K562 (cell line): ENCODE measurements around the gene KIAA1958. TPM values are rescaled to one million over a fixed set of nuclear protein-coding genes. Genes with fewer than 3 reads are reported as not detected.

Experiments used
- ATAC-seq: fragments of 200-7000 bp; cut with Tn5 transposase; 3 replicates; pipeline ENCODE4 v1.9.1; 2020; ENCODE audit warnings: moderate library complexity
- BruUV-seq: library from RNA; stranded (reverse); fragments of 400-500 nt; replicated peaks from 2 replicates; lab custom pipeline; 2021; lab: Mats Ljungman, UMichigan
- CTCF ChIA-PET: fragments of 300-600 bp; formaldehyde crosslinking; extraction: SDS; loops from one replicate; lab custom pipeline; 2021; ENCODE audit warnings: low intra/inter-chr PET ratio; lab: Yijun Ruan, JAX
- POLR2A ChIA-PET: fragments of 300-600, 350-650 bp; sonication (Branson Sonifier 250); formaldehyde crosslinking; extraction: SDS; loops from one replicate; lab custom pipeline; 2021; ENCODE audit warnings: antibody characterized with exemption, inconsistent platforms; lab: Yijun Ruan, JAX
- DNase-seq, 4 experiments: peaks; one replicate each; pipeline versions ENCODE4 v3.0.0 to v3.0.0-alpha.2; 2011 to 2018; ENCODE audit warnings: low spot score in 3 of 4, mixed read lengths in 3 of 4; ENCODE audit errors: extremely low read depth in 1 of 4
- FAIRE-seq: peaks from 2 replicates; lab custom pipeline; 2011; peaks lifted over from hg19 to GRCh38; lab: Jason Lieb, UNC
- H2AFZ ChIP-seq: 2 replicates; pipeline ENCODE4 v1.6.0; 2011; ENCODE audit warnings: low read depth, low read length, control low read depth, inconsistent platforms
- H3K27ac ChIP-seq: fragments of 200-600 bp; 3 replicates; pipeline ENCODE4 v1.8.0; 2011; ENCODE audit warnings: low read depth, mild to moderate bottlenecking, control low read depth, inconsistent platforms, low read length, moderate library complexity, mixed read lengths; ENCODE audit errors: extremely low read depth
- H3K27me3 ChIP-seq, 2 experiments: fragments of 300-600 bp in 1 of 2; 2 replicates in 1 of 2; 3 replicates in 1 of 2; pipeline versions ENCODE4 v1.6.0 to v1.8.0; 2011; ENCODE audit warnings: inconsistent platforms in 2 of 2, low read length in 2 of 2, mild to moderate bottlenecking in 1 of 2, mixed read lengths in 1 of 2, moderate library complexity in 1 of 2; ENCODE audit not compliant: control insufficient read depth in 2 of 2, insufficient read depth in 2 of 2
- H3K36me3 ChIP-seq: fragments of 300-600 bp; 3 replicates; pipeline ENCODE4 v1.8.0; 2011; ENCODE audit warnings: mild to moderate bottlenecking, low read length, inconsistent platforms; ENCODE audit not compliant: control insufficient read depth, insufficient read depth
- H3K4me1 ChIP-seq, 2 experiments: fragments of 200-600 bp in 1 of 2; replicated peaks in 1 of 2; 2 replicates in 1 of 2; 3 replicates in 1 of 2; pipeline versions ENCODE4 v1.5.1 to v1.8.0; 2011; ENCODE audit warnings: inconsistent platforms in 2 of 2, low read length in 2 of 2, mild to moderate bottlenecking in 1 of 2, mixed read lengths in 1 of 2, moderate library complexity in 1 of 2; ENCODE audit not compliant: control insufficient read depth in 2 of 2, insufficient read depth in 2 of 2
- H3K4me2 ChIP-seq: 2 replicates; pipeline ENCODE4 v1.6.1; 2011; ENCODE audit warnings: low read length, control low read depth, inconsistent platforms, mixed read lengths; ENCODE audit not compliant: insufficient read depth
- H3K4me3 ChIP-seq: fragments of 200-600 bp; sonication (generic), shearing (Covaris generic); 2 replicates; pipeline ENCODE4 v1.5.1; 2016; ENCODE audit warnings: control low read depth, inconsistent platforms
- H3K79me2 ChIP-seq: fragments of 200-600 bp; 3 replicates; pipeline ENCODE4 v1.8.0; 2011; ENCODE audit warnings: low read length, inconsistent platforms; ENCODE audit not compliant: control insufficient read depth, insufficient read depth
- H3K9ac ChIP-seq, 2 experiments: 2 replicates each; pipeline versions ENCODE4 v1.6.0 to v1.6.1; 2011; ENCODE audit warnings: low read depth in 2 of 2, low read length in 2 of 2, control low read depth in 1 of 2, inconsistent platforms in 1 of 2, mild to moderate bottlenecking in 1 of 2, mixed read lengths in 1 of 2; ENCODE audit not compliant: insufficient read depth in 1 of 2
- H3K9me1 ChIP-seq: one replicate; pipeline ENCODE4 v1.6.0; 2011; ENCODE audit warnings: inconsistent platforms, mild to moderate bottlenecking, low read length, moderate library complexity; ENCODE audit not compliant: control insufficient read depth, insufficient read depth
- H3K9me3 ChIP-seq: replicated peaks from 2 replicates; pipeline ENCODE4 v1.5.1; 2011; ENCODE audit warnings: low read depth, low read length, inconsistent platforms; ENCODE audit not compliant: control insufficient read depth, insufficient read depth
- H4K20me1 ChIP-seq: replicated peaks from 2 replicates; pipeline ENCODE4 v1.6.1; 2011; ENCODE audit warnings: low read length, inconsistent platforms, mixed read lengths; ENCODE audit not compliant: control insufficient read depth, insufficient read depth
- CBFA2T3 ChIP-seq: fragments of 450-650 bp; IDR thresholded peaks from 2 replicates; pipeline ENCODE4 v1.6.1; 2017
- CBX3 ChIP-seq, 2 experiments: IDR thresholded peaks; 1 replicate in 1 of 2; 2 replicates in 1 of 2; pipeline ENCODE4 v1.6.1; 2012; ENCODE audit warnings: inconsistent platforms in 2 of 2, low read length in 2 of 2, borderline replicate concordance in 1 of 2, control low read depth in 1 of 2
- E2F3 ChIP-seq: fragments of 250-450 bp; sonication (Bioruptor Pico); IDR thresholded peaks from 2 replicates; pipeline ENCODE4 v1.4.0; 2020; ENCODE audit warnings: mild to moderate bottlenecking
- FOXM1 ChIP-seq, 2 experiments: fragments of 450-650 bp in 1 of 2; sonication (generic) in 1 of 2; formaldehyde crosslinking in 1 of 2; IDR thresholded peaks; 2 replicates each; pipeline versions ENCODE4 v1.6.1 to v1.9.0; 2017 to 2022; ENCODE audit warnings: low read depth in 2 of 2, mild to moderate bottlenecking in 2 of 2, missing genetic modification reagents in 1 of 2, moderate library complexity in 1 of 2
- NELFE ChIP-seq: IDR thresholded peaks from 2 replicates; pipeline ENCODE4 v1.6.1; 2011; ENCODE audit warnings: mild to moderate bottlenecking; ENCODE audit not compliant: insufficient read depth, insufficient read length
- SMARCC2 ChIP-seq: fragments of 450-650 bp; IDR thresholded peaks from 2 replicates; pipeline ENCODE4 v1.6.1; 2017; ENCODE audit warnings: antibody characterized with exemption, moderate library complexity, mild to moderate bottlenecking, low read depth
- XRCC4 ChIP-seq: IDR thresholded peaks from one replicate; pipeline ENCODE4 v1.6.1; 2011; ENCODE audit not compliant: insufficient read depth, insufficient read length; ENCODE audit errors: extremely low read depth
- ZKSCAN8 ChIP-seq: fragments of 200-800 bp; sonication (Bioruptor generic); IDR thresholded peaks from 2 replicates; pipeline ENCODE4 v1.6.1; 2016; ENCODE audit warnings: missing genetic modification characterization, missing compliant biosample characterization
- ZNF764 ChIP-seq: fragments of 250-450 bp; sonication (Bioruptor Pico); IDR thresholded peaks from 2 replicates; pipeline ENCODE4 v1.4.0; 2020; ENCODE audit warnings: low read depth, mild to moderate bottlenecking, moderate library complexity
- WGBS: fragments of 100-300 bp; shearing (Covaris generic); methylation state at CpG from one replicate; pipeline ENCODE4 v1.1.6; 2016; ENCODE audit warnings: low coverage, mixed read lengths; ENCODE audit not compliant: insufficient coverage; ENCODE audit errors: missing lambda C conversion rate; 5-methylcytosine and 5-hydroxymethylcytosine counted together
- in situ Hi-C: fragments of 300-500 bp; cut with MboI; formaldehyde crosslinking; loops from 4 replicates; pipeline ENCODE4 v1.15.0; 2018; ENCODE audit warnings: inconsistent platforms, mixed read lengths
- intact Hi-C: fragments of 100-400 bp; cut with micrococcal nuclease; formaldehyde crosslinking; loops from 2 replicates; pipeline ENCODE4 v1.14.2; 2022
- polyA plus RNA-seq, 8 experiments: library from polyadenylated mRNA; depleted of rRNA in 4 of 8; stranded (reverse) in 5 of 8; unstranded in 3 of 8; fragments of >200 nt; fragmentation: Nextera tagmentation in 2 of 8; fragmentation: Illumina TruSeq in 1 of 8; extraction: Ambion mirVana in 2 of 8; extraction: Trizol in 1 of 8; gene quantifications; 2 replicates each; pipeline versions ENCODE4 v1.2.1 to v1.2.3, GENCODE V29; 2011 to 2014; ENCODE audit warnings: inconsistent platforms in 1 of 8, missing spikeins in 1 of 8
- total RNA-seq, 7 experiments: library from RNA; depleted of rRNA in 6 of 7; stranded (reverse); fragments of >200 nt in 6 of 7; fragmentation: Illumina TruSeq in 2 of 7; extraction: Trizol in 2 of 7; gene quantifications; 2 replicates each; pipeline versions ENCODE4 v1.2.1 to v1.2.3, GENCODE V29; 2011 to 2021; ENCODE audit warnings: low replicate concordance in 1 of 7
- TF ChIP-seq, protein P1 (sequence below): sonication (generic); formaldehyde crosslinking; IDR thresholded peaks from 2 replicates; pipeline ENCODE4 v1.5.0; 2020; ENCODE audit warnings: missing genetic modification reagents

Gene KIAA1958
- total and polyA plus RNA-seq, 9 of the 15 experiments (the other 6 are each of a cell fraction or from before 2014, with no cell fraction given): 1.1 to 16.0 (median 10.1) TPM

DNA sequence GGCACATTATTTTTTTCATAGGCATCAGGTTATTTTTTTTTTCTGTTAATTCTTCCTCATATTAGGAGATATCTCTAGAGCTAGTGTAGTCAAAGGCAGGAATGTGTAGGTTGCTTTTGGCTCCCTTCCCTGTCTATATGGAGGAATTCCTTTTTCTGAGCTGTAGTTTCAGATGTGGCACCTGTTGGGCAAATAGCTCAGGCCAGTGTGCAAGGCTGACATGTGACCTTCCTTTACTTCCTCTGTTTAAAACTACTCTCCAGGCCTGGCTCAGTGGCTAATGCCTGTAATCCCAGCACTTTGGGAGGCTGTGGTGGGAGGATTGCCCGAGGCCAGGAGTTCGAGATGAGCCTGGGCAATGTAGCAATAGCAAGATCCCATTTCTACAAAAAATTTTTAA lies 40.5 kb upstream of the KIAA1958 start:
- Histone ChIP-seq H3K27ac (no peak overlapping the region), H2AFZ (no peak overlapping the region), H3K4me2 (no peak overlapping the region), H3K79me2 (no peaks in the 10 kb centered on the region), H3K36me3 (peaks cover 4% of the 10 kb centered on the region; the same call in 1 of the 3 replicates), H3K4me1 (peaks cover 0 to 8% of the 10 kb centered on the region in 2 experiments; a peak in 3 of 5 replicates), H3K4me3 (no peak overlapping the region), H3K9me3 (no peaks in the 10 kb centered on the region), H3K9me1 (no peaks in the 10 kb centered on the region), H3K9ac (no peak overlapping the region), H3K27me3 (no peaks in the 10 kb centered on the region)
- CTCF ChIA-PET: no interaction called here
- ATAC-seq (no peak), FAIRE-seq (no peak), DNase-seq (no peak)
- 95% methylated on average over 2 of the region's 2 CpGs for WGBS
- POLR2A ChIA-PET: interaction anchor here (0.6 to 0.9 kb wide), 2 partner anchors 14 to 255 kb away, joined by 3 read pairs; no protein-coding TSS in a partner anchor
- intact Hi-C loops: loop anchor here (10.0 kb wide), 1 partner anchor 349 kb away; no protein-coding TSS in a partner anchor
- TF ChIP-seq XRCC4 (no peak), CBFA2T3 (no peak), SMARCC2 (no peak)
- TF ChIP-seq, protein P1, sequence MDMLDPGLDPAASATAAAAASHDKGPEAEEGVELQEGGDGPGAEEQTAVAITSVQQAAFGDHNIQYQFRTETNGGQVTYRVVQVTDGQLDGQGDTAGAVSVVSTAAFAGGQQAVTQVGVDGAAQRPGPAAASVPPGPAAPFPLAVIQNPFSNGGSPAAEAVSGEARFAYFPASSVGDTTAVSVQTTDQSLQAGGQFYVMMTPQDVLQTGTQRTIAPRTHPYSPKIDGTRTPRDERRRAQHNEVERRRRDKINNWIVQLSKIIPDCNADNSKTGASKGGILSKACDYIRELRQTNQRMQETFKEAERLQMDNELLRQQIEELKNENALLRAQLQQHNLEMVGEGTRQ (CRISPR knock-in tag): no peak
- TF ChIP-seq, all 486 proteins: peak for 0
- H4K20me1 ChIP-seq: no peaks in the 10 kb centered on the region
- in situ Hi-C loops: no loop called here
- no TSS peak for BruUV-seq

DNA sequence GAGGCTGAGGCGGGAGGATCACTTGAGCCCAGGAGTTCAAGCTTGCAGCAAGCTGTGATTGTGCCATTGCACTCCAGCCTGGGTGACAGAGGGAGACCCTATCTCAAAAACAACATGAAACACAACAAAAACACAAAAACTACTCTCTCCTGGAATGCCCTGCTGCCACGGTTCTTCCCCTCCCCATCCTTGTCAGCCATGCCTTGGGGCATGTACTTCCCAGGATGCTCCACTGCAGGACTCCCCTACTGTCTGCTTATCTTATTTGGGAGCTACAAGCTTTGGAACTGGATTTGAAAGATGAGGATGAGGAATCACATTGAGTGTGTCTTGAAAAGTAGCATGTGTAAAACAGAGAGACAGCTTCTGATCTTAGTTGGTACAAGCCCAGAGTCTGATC lies 40.1 kb upstream of the KIAA1958 start:
- BruUV-seq: no TSS peak
- ChIA-PET POLR2A (interaction anchor here (0.6 to 1.0 kb wide), 4 partner anchors 8 to 294 kb away, joined by 3 to 4 read pairs (median 3); no protein-coding TSS in a partner anchor), CTCF (no interaction called here)
- ATAC-seq (peak; percentile 56), FAIRE-seq (no peak), DNase-seq (no peak)
- Histone ChIP-seq H3K9me1 (no peaks in the 10 kb centered on the region), H4K20me1 (no peaks in the 10 kb centered on the region), H3K27ac (no peak overlapping the region), H2AFZ (no peak overlapping the region), H3K9ac (no peak overlapping the region), H3K79me2 (no peaks in the 10 kb centered on the region), H3K27me3 (no peaks in the 10 kb centered on the region), H3K9me3 (no peaks in the 10 kb centered on the region), H3K4me1 (peaks cover 0 to 8% of the 10 kb centered on the region in 2 experiments; a peak in 3 of 5 replicates), H3K36me3 (peaks cover 2% of the 10 kb centered on the region; the same call in 1 of the 3 replicates), H3K4me2 (no peak overlapping the region), H3K4me3 (no peak overlapping the region)
- 67% methylated on average over 2 of the region's 2 CpGs for WGBS
- in situ Hi-C loops (no loop called here), intact Hi-C loops (loop anchor here (10.0 kb wide), 1 partner anchor 348 kb away; no protein-coding TSS in a partner anchor)
- TF ChIP-seq NELFE (no peak), CBX3 (IDR thresholded peaks at IDR 0.05; ENCODE audit: borderline replicate concordance in 1 of 2, low read length in 2 of 2) (no peak), FOXM1 (IDR thresholded peaks at IDR 0.05; ENCODE audit: low read depth) (no peak), FOXM1 (CRISPR knock-in tag; IDR thresholded peaks at IDR 0.05; ENCODE audit: low read depth) (no peak), ZNF764 (CRISPR knock-in tag) (no peak), ZKSCAN8 (CRISPR knock-in tag) (no peak), E2F3 (CRISPR knock-in tag) (no peak)
